NOMO-1 treated with DMSO at 0.1 percent for 48 hours (cell line): ENCODE results near the gene KRTAP10-4.

Experiments used
- DNase-seq: peaks from one replicate; lab custom pipeline; 2025; ENCODE audit not compliant: unreplicated experiment; lab: John Stamatoyannopoulos, UW

The KRTAP10-4 gene

DNA sequence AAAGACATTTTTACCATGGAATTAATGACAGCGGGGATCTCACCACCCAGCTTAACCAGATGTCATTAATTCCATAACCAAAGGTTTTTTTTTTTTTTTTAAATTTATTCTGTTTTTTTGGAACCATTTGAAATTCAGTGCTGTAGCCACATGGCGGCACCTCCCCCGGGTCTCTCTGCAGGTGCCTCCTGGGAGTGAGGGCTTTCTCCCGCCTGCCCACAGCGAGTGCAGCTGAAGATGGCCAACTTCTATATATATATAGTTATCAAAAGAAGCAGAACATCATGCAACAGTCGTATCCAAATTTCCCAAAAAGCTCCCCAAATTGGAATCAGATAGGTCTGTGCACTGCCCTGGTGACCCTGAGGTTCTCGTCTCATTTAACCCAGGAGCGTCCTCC is 41.9 kb downstream of the KRTAP10-4 start:
- DNase-seq = no peak

GRCh38 chr21:44615911-44616590 is 42.5 kb downstream of the KRTAP10-4 start:
- DNase-seq = no peak

GRCh38 chr21:44616591-44616926 is 43.0 kb downstream of the KRTAP10-4 start:
- no peak for DNase-seq

DNA sequence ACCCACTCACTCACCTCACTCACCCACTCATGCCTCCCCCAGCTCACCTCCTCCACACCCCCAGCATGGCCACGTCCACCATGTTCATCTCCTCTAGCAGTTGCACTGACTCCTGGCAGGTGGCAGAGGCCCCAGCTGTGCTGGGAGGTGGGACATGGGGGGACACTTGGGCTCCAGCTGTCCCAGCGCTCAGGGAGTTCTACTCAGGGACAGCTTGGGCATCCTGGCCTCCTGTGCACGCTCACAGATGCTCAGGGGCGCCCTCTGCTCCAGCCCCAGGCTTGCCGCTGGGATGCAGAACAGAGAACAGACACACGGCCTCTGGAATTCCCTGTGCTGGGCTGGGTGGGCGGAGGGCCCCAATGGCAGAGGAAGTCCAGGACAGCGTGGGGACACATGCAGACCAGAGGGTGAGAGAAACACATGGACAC is 43.6 kb downstream of the KRTAP10-4 start:
- no peak for DNase-seq

- DNase-seq = no peak
These were observed 45.0 kb downstream of the KRTAP10-4 start for GRCh38 chr21:44618504-44618903.

DNA sequence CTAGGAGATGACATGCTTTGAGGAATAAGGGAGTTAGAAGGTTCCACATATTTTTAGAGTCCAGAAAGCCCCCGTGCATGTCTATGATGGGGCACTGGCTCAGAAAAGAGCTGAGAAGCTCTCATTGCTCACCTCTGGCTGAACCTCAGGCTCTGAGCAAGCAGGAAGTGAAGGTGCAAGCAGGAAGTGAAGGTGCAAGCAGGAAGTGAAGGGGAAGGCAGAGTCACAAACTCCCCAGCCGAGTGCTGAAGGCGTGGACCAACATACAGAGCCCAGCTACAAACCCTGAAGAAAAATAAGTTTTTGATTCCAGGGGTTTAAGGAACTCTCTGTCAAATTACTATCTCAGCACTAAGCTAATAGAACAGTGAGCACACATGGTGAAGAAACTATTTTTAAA is 45.4 kb downstream of the KRTAP10-4 start:
- no peak for DNase-seq

- no peak for DNase-seq
These were observed 46.4 kb downstream of the KRTAP10-4 start for GRCh38 chr21:44619886-44620285.

DNA sequence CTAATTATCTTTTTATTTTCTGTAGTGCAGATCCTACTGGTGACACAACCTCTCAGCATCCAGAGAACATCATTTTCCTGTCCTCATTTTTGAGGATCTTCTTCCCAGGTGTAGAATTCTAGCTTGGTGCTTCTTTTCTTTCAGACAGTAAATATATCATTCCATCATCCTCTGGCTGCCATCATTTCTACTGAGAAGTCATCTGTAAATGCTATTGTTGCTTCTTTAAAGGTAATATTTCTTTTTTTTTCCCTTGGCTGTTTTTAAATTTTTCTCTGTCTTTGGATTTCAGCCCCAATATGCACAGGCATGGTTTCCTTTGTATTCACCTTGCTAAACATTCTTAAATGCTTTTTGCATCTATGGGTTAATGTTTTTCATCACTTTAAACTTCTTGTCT is 50.0 kb downstream of the KRTAP10-4 start:
- DNase-seq = no peak
